ENCODE measurements around the gene RNF212B.

Gene RNF212B

GRCh38 chr14:23286020-23286901, 48.5 kb downstream of the RNF212B start, which contains the start of gene HOMEZ:
TSS of gene HOMEZ (minus strand) at chr14:23286132. CDS start at chr14:23285952, 180 bp downstream.
- TF ChIP-seq, protein P1, sequence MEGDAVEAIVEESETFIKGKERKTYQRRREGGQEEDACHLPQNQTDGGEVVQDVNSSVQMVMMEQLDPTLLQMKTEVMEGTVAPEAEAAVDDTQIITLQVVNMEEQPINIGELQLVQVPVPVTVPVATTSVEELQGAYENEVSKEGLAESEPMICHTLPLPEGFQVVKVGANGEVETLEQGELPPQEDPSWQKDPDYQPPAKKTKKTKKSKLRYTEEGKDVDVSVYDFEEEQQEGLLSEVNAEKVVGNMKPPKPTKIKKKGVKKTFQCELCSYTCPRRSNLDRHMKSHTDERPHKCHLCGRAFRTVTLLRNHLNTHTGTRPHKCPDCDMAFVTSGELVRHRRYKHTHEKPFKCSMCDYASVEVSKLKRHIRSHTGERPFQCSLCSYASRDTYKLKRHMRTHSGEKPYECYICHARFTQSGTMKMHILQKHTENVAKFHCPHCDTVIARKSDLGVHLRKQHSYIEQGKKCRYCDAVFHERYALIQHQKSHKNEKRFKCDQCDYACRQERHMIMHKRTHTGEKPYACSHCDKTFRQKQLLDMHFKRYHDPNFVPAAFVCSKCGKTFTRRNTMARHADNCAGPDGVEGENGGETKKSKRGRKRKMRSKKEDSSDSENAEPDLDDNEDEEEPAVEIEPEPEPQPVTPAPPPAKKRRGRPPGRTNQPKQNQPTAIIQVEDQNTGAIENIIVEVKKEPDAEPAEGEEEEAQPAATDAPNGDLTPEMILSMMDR (conservative IDR thresholded peaks at IDR 0.05; ENCODE audit: low read depth, low read length), result no peak
- peak; percentile 99 for DNase-seq (ENCODE audit: low read depth)
- H3K4me3 ChIP-seq (ENCODE audit: low read depth, low read length), result peak within 1 kb of the TSS; percentile 80

DNA sequence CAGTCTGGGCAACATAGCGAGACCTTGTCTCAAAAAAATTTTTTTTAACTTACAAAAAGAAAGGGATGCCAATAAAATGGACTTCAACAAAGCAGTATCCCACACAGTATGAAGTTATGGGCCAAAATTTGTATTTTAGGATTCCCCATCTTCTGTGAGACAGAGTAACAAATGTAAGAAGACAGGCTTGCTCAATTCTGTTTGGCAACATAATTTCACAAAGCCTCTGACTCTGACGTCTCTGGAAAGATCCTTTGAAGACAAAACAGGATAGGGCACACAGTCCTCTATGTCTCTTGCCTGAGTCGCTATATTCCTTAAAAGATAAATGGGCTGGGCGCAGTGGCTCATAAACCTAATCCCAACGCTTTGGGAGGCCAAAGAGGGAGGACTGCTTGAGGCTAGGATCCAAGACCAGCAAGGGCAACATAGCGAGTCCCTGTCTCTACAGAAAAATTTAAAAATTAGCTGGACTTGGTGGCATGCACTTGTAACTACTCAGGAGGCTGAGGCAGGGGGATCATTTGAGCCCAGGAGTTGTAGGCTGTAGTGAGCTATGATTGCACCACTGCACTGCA, 49.3 kb downstream of the RNF212B start:
- TF ChIP-seq, protein P1 (conservative IDR thresholded peaks at IDR 0.05; ENCODE audit: low read depth, low read length), result no peak
- H3K4me3 ChIP-seq (ENCODE audit: low read depth, low read length), result peak overlapping the region; percentile 80
- DNase-seq (ENCODE audit: low read depth), result peak; percentile 24

DNA sequence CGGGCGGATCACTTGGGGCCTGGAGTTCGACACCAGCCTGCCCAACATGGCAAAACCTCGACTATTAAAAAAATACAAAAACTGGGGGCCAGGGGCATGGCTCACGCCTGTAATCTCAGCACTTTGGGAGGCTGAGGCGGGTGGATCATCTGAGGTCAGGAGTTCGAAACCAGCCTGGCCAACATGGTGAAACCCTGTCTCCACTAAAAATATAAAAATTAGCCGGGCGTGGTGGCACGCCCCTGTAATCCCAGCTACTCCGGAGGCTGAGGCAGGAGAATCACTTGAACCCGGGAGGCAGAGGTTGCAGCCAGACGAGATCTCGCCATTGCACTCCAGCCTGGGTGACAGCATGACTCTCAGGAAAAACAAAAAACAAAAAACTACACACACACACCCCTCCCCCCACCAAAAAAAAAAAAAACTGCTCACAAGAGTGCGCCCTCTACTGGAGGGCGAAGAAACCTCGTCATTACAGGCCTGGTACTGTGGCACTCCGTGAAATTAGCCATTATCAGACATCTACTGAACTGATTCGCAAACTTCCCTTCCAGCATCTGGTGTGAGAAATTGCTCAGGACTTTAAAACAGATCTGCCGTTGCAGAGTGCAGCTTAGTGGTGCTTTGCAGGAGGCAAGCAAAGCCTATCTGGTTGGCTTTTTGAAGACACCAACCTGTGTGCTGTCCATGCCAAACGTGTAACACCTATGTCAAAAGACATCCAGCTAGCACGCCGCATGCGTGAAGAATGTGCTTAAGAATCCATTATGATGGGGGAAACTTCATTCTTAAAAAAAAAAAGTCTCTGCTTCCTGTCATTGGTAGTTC, 57.2 kb downstream of the RNF212B start:
- no peak overlapping the region for H3K4me3 ChIP-seq (ENCODE audit: low read depth, low read length)
- peak; percentile 66 for DNase-seq (ENCODE audit: low read depth)

GRCh38 chr14:23296012-23296777, 58.5 kb downstream of the RNF212B start:
- no peak overlapping the region for H3K4me3 ChIP-seq (ENCODE audit: low read depth, low read length)
- no peak for DNase-seq (ENCODE audit: low read depth)
- TF ChIP-seq, protein P1 (conservative IDR thresholded peaks at IDR 0.05; ENCODE audit: low read depth, low read length), result no peak

More for the DNA sequence above, 57.2 kb downstream of the RNF212B start:
- TF ChIP-seq, protein P1 (conservative IDR thresholded peaks at IDR 0.05; ENCODE audit: low read depth, low read length), result peak; percentile 90

- H3K4me3 ChIP-seq (ENCODE audit: low read depth, low read length), result no peak overlapping the region
- DNase-seq (ENCODE audit: low read depth), result no peak
- TF ChIP-seq, protein P1 (conservative IDR thresholded peaks at IDR 0.05; ENCODE audit: low read depth, low read length), result no peak
Measured at GRCh38 chr14:23297096-23297495, 59.4 kb downstream of the RNF212B start.

DNA sequence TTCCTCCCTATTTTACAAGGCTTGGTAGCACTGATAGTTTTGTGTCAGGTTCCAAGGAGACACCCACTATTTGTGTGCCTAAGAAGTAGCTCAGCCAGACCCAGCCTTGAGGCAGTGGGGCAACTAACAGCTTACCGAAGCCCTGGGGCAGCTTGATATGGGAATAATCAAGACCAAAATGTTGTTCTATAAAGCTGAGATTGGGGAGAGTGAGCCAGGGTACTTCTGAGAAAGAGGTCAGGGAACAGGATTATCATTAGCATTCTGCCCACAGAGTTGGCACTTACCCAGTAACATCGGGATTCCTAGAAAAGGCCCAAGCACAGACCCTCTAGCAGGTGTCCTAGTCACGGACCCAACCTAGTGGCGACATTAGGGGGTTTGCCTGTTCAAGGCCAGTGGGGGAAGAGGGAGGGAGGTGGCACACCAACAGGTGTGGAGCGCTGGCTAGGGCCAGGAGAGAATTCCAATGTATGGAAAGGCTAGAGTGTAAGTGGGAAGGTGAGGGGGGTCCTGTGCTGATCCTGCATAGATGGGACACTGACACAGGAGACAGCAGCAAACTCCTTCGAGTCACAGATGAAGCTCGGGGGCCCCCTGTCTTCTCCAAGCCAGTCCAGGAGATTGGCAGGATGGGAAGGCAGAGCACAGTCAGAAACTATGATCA, 60.0 kb downstream of the RNF212B start:
- no peak for DNase-seq (ENCODE audit: low read depth)
- TF ChIP-seq, protein P1 (conservative IDR thresholded peaks at IDR 0.05; ENCODE audit: low read depth, low read length), result no peak
- H3K4me3 ChIP-seq (ENCODE audit: low read depth, low read length), result no peak overlapping the region
